Measurements from ENCODE around the gene AK4.

Gene AK4

GRCh38 chr1:65229754-65230339, 81.8 kb downstream of the AK4 start:
- TF ChIP-seq CTCF (conservative IDR thresholded peaks at IDR 0.05; ENCODE audit: low read depth, low read length) = no peak
- H3K4me2 ChIP-seq = no peak overlapping the region
- H2AFZ ChIP-seq (ENCODE audit: low read depth) = no peak overlapping the region
- no peak overlapping the region for H3K4me3 ChIP-seq (IDR thresholded peaks at IDR 0.05; ENCODE audit: insufficient read depth, low read depth, low read length)
- H3K27ac ChIP-seq = no peak overlapping the region
- H3K79me2 ChIP-seq (ENCODE audit: insufficient read depth, low read depth) = no peaks in the 10 kb centered on the region
- no peaks in the 10 kb centered on the region for H3K27me3 ChIP-seq (ENCODE audit: insufficient read depth, low read depth)
- no peaks in the 10 kb centered on the region for H3K4me1 ChIP-seq (ENCODE audit: low read depth, poor library complexity, severe bottlenecking)
- H3K9ac ChIP-seq = no peak overlapping the region
- H3K36me3 ChIP-seq (ENCODE audit: insufficient read depth) = no peaks in the 10 kb centered on the region
- H4K20me1 ChIP-seq (ENCODE audit: insufficient read depth) = no peaks in the 10 kb centered on the region

- Histone ChIP-seq H3K27me3 (ENCODE audit: insufficient read depth, low read depth) (no peaks in the 10 kb centered on the region), H3K9ac (no peak overlapping the region), H3K36me3 (ENCODE audit: insufficient read depth) (no peaks in the 10 kb centered on the region), H2AFZ (ENCODE audit: low read depth) (no peak overlapping the region), H3K79me2 (ENCODE audit: insufficient read depth, low read depth) (no peaks in the 10 kb centered on the region), H3K4me2 (no peak overlapping the region), H3K4me3 (IDR thresholded peaks at IDR 0.05; ENCODE audit: insufficient read depth, low read depth, low read length) (no peak overlapping the region), H4K20me1 (ENCODE audit: insufficient read depth) (no peaks in the 10 kb centered on the region), H3K27ac (no peak overlapping the region), H3K4me1 (ENCODE audit: low read depth, poor library complexity, severe bottlenecking) (no peaks in the 10 kb centered on the region)
- TF ChIP-seq CTCF (conservative IDR thresholded peaks at IDR 0.05; ENCODE audit: low read depth, low read length) = no peak
Observed at GRCh38 chr1:65230731-65231481, 82.9 kb downstream of the AK4 start.

DNA sequence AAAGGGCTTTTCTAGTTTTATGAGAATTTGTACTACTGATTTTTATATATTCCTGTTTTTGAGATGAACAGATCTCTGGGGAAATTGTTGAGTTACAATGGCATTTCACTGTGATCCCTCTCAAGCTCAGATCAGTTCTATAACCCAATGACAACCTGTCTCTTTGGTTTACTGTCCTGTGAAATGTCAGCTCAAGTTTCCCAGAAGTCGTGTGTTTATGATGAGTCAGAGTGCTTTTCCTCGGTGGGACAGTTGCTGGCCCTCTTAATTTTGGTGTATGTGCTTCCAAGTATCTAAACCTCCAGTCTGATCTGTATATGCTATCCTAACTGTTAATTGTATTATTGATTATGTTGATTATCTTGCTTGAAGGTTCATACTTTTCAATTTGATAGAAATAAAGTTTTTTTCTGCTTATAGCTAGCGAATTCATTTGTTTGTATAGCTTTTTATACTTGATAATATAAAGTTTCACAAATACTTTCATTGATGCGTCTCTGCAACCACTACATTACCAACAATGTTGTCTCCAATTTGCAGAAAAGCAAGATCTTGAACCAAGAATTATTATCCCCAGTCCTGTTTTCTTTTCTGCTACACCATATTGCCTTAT, 83.8 kb downstream of the AK4 start:
- no peaks in the 10 kb centered on the region for H3K4me1 ChIP-seq (ENCODE audit: low read depth, poor library complexity, severe bottlenecking)
- H3K4me3 ChIP-seq (IDR thresholded peaks at IDR 0.05; ENCODE audit: insufficient read depth, low read depth, low read length) = no peak overlapping the region
- no peaks in the 10 kb centered on the region for H3K27me3 ChIP-seq (ENCODE audit: insufficient read depth, low read depth)
- H3K36me3 ChIP-seq (ENCODE audit: insufficient read depth) = no peaks in the 10 kb centered on the region
- no peak overlapping the region for H2AFZ ChIP-seq (ENCODE audit: low read depth)
- no peak overlapping the region for H3K4me2 ChIP-seq
- no peak for TF ChIP-seq CTCF (conservative IDR thresholded peaks at IDR 0.05; ENCODE audit: low read depth, low read length)
- H3K27ac ChIP-seq = no peak overlapping the region
- H4K20me1 ChIP-seq (ENCODE audit: insufficient read depth) = no peaks in the 10 kb centered on the region
- no peaks in the 10 kb centered on the region for H3K79me2 ChIP-seq (ENCODE audit: insufficient read depth, low read depth)
- H3K9ac ChIP-seq = no peak overlapping the region

GRCh38 chr1:65232461-65232990, 84.5 kb downstream of the AK4 start:
- Histone ChIP-seq H3K4me3 (IDR thresholded peaks at IDR 0.05; ENCODE audit: insufficient read depth, low read depth, low read length) (no peak overlapping the region), H3K36me3 (ENCODE audit: insufficient read depth) (no peaks in the 10 kb centered on the region), H4K20me1 (ENCODE audit: insufficient read depth) (no peaks in the 10 kb centered on the region), H3K79me2 (ENCODE audit: insufficient read depth, low read depth) (no peaks in the 10 kb centered on the region), H3K4me2 (no peak overlapping the region), H3K27ac (no peak overlapping the region), H3K4me1 (ENCODE audit: low read depth, poor library complexity, severe bottlenecking) (no peaks in the 10 kb centered on the region), H3K27me3 (ENCODE audit: insufficient read depth, low read depth) (no peaks in the 10 kb centered on the region), H3K9ac (no peak overlapping the region), H2AFZ (ENCODE audit: low read depth) (no peak overlapping the region)
- TF ChIP-seq CTCF (conservative IDR thresholded peaks at IDR 0.05; ENCODE audit: low read depth, low read length) = no peak
